Measurements from ENCODE around the gene DPEP3. TPM values are rescaled to one million over a fixed set of nuclear protein-coding genes. Genes with fewer than 3 reads are reported as not detected.

The DPEP3 gene
- total RNA-seq, result not detected in 2 replicates

DNA sequence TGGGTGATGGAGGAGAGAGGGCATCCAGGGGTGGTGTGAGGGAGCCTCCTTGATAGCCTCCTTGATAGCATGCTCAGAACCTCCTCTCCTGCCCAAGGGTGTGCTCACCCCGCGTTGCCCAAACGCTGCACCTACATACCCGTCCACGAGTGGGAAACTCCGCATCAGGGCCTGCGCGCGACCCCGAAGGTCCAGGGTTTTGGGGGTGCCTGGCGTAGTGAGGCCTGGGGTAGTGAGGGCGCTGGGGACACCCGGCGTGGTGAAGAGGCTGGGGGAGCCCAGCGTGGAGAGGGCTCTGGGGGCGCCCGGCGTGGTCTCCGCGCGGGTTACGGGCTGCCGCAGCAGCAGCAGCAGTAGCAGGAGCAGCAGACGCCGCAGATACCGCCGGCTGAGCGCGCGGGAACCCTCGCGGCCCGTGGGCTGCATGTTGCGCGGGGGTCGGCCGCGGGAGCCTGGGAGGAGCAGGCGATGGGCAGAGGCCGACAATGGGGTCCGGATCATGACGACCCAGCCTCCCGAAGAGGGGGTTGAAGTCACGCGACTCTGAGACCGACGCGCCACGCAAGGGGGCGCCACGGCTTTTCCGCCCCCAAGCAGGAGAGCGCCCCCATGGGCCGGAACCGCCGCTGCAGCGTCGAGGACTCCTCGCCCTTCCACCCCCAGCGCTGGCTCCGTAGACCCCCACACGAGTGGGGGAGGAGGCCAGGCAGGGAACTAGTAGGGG is at the start of gene DPEP3:
Gene DPEP3, minus strand, starts transcription at position 545 of the 724 bp plus-strand sequence. Its CDS starts 119 bp downstream, at position 426.

DNA sequence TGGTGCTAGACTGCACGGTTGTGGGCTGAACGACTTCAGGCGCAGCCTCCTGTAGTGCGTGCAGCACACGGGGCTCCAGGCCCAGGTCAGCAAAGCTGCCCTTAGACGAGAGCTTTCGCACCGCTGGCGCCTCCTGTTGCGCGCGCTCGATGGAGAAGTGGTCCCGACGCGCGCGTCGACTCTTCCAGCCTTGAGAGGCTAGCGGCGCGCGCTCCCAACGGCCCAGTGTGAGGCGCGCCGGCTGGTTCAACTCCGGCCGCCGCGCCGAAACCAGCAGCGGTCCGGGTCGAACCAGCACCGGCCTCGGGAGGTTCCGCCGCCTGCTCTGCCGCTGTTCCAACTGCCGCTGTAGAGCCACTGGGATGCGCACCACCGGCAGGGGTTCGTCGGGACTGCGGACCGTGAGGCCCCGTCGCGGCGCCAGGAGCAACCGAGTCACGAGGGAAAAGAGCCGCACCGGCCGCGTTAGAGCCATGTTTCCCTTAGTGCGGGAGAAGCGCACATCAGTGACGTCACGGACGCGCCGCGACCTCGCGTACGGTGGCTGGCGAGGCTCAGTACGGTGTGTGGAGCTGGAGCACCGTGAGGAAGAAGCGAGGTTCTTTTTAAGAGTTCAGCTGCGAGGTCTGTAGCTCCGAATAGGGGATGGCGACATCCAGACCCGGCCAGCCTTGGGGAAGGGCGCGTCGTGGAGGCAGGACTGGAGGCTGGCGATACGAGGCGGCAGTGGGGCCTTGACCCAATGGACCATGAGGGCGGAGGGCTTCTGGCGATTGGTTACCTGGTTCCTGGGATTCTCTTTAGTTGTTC is 42.6 kb upstream of the DPEP3 start, which contains the start of the genes DDX28 and DUS2:
Gene DDX28, minus strand, starts transcription at position 505 of the 810 bp plus-strand sequence. Its CDS starts 30 bp downstream, at position 475.
Gene DUS2, plus strand, starts transcription at position 557 of the 810 bp plus-strand sequence. CDS start 14,740 bp downstream, outside the sequence.

DNA sequence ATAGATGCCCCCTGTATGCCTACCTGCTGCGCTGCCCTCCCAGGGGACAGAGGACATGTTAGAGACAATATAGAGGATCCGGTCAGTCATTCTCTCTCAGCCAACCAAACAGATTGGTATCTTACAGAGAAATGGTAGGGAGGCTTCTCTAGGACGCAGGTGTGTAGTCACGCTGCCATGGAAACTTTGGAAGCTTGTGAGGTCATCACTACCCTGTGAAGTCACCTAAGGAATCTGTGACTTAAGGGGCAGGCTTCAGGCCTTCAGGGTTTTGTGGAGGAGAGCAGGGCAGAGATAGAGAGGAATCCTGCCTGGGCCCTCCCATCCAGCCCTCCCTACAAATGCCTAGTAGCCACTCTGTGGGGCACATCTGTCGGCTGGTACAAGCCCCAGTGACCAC is 35.4 kb upstream of the DPEP3 start, which contains the start of gene DPEP2NB:
Gene DPEP2NB, minus strand, starts transcription at position 231 of the 400 bp plus-strand sequence. Its CDS starts 141 bp downstream, at position 90.

GRCh38 chr16:67998779-67999688 is 18.7 kb upstream of the DPEP3 start, which contains the start of gene DPEP2:
TSS of gene DPEP2 (minus strand) at chr16:67999484. CDS start at chr16:67993212, 6,272 bp downstream.

GRCh38 chr16:67968400-67969253 is 11.7 kb downstream of the DPEP3 start, which contains the start of gene SLC12A4:
TSS of gene SLC12A4 (minus strand) at chr16:67968637. CDS start at chr16:67968553, 84 bp downstream.

DNA sequence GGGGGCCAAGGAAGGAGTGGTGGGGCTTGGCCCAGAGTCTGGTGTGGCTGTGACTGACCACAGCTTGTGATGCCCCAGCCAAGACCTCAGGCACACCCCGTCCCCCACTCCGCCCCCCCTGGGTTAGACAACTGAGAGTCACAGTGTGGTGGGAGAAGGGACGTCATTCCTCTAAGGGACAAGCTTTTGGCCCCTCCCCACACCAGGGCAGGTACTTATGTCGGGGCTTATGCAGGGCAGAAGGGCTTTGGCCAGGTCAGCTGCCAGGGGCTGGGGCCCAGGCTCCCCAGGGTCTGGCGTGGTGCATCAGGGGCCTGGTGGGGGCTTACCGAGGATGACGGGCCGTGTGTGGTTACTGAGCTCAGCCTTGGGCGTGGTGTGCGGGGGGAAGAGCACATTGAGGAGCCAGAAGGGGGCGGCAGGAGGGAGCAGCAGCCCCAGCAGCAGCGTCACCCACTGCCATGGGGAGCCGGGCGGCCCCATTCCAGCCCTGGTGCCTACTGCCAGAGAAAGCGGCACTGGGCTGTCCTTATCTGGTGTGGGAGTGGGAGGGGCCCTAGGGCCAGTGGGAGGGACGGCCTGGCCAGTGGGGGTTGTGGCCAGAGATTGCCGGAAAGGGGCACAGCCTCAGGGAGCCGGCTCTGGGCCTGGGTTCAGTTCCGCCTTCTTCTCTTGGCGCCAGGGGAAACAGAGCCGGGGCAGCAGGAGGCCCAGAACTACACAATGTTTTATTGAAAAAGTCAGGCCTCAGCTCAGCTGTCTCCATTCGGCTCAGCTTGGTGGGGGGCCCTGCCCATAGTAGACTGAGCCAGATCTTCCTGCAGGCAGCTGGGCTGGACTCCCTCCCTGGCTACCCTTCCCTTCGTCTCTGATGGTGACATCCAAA is 36.4 kb downstream of the DPEP3 start, which contains the start of gene LCAT:
Gene LCAT, minus strand, starts transcription at position 502 of the 886 bp plus-strand sequence. Its CDS starts 19 bp downstream, at position 483.

GRCh38 chr16:67936124-67936879 is 44.0 kb downstream of the DPEP3 start, which contains the start of gene PSMB10:
TSS of gene PSMB10 (minus strand) at chr16:67936850. CDS start at chr16:67936749, 101 bp downstream.

GRCh38 chr16:67931712-67932461 is 48.4 kb downstream of the DPEP3 start, which contains the start of gene CTRL:
TSS of gene CTRL (minus strand) at chr16:67931862. CDS start at chr16:67931852, 10 bp downstream.

Other genes starting within 250 kb of the DPEP3 start
- 4.1 and 5.0 TPM in 2 replicates for gene RANBP10, start 173.9 kb downstream of the DPEP3 start, total RNA-seq
- 0.07 and 0.09 TPM in 2 replicates for gene TSNAXIP1, start 173.6 kb downstream of the DPEP3 start, total RNA-seq
- gene THAP11, start 138.2 kb downstream of the DPEP3 start, total RNA-seq, result 38.4 and 46.5 TPM in 2 replicates
- gene NUTF2, start 133.6 kb downstream of the DPEP3 start, total RNA-seq, result 128 and 387 TPM in 2 replicates
- gene CENPT, start 132.8 kb downstream of the DPEP3 start, total RNA-seq, result 20.2 and 23.8 TPM in 2 replicates
- 46.6 and 50.2 TPM in 2 replicates for gene EDC4, start 107.4 kb downstream of the DPEP3 start, total RNA-seq
- gene NRN1L, start 95.6 kb downstream of the DPEP3 start, total RNA-seq, result 0.60 TPM in 1 of 2 replicates, not detected in the other
- gene PSKH1, start 87.2 kb downstream of the DPEP3 start, total RNA-seq, result 6.4 and 10.9 TPM in 2 replicates
- 1.5 TPM in 1 of 2 replicates, not detected in the other for gene CTRL, start 48.6 kb downstream of the DPEP3 start, total RNA-seq
- gene PSMB10, start 43.6 kb downstream of the DPEP3 start, total RNA-seq, result 18.6 and 25.6 TPM in 2 replicates
- gene LCAT, start 36.4 kb downstream of the DPEP3 start, total RNA-seq, result 3.4 and 7.1 TPM in 2 replicates
- gene SLC12A4, start 11.9 kb downstream of the DPEP3 start, total RNA-seq, result 34.3 and 43.0 TPM in 2 replicates
- gene DPEP2, start 19.0 kb upstream of the DPEP3 start, total RNA-seq, result not detected in 2 replicates
- not detected in 2 replicates for gene DPEP2NB, start 35.4 kb upstream of the DPEP3 start, total RNA-seq
- 6.5 and 10.6 TPM in 2 replicates for gene DDX28, start 42.7 kb upstream of the DPEP3 start, total RNA-seq
- gene DUS2, start 42.8 kb upstream of the DPEP3 start, total RNA-seq, result 30.4 and 35.0 TPM in 2 replicates
- gene NFATC3, start 104.9 kb upstream of the DPEP3 start, total RNA-seq, result 11.3 and 14.7 TPM in 2 replicates

Data from airway epithelial cell (primary cell).